GM21717 (cell line): Measurements from ENCODE around the gene LHFPL4.
"Not testable (repeated sequence)": the region's sequence is repeated elsewhere in the genome, so short reads cannot be mapped to it uniquely, and the experiment has no call there.

Experiments used
- ATAC-seq: cut with Tn5 transposase; IDR thresholded peaks from one replicate; pipeline ENCODE4 v1.9.1; 2021; ENCODE audit warnings: mild to moderate bottlenecking, moderate library complexity; ENCODE audit not compliant: unreplicated experiment

LHFPL4 gene

DNA sequence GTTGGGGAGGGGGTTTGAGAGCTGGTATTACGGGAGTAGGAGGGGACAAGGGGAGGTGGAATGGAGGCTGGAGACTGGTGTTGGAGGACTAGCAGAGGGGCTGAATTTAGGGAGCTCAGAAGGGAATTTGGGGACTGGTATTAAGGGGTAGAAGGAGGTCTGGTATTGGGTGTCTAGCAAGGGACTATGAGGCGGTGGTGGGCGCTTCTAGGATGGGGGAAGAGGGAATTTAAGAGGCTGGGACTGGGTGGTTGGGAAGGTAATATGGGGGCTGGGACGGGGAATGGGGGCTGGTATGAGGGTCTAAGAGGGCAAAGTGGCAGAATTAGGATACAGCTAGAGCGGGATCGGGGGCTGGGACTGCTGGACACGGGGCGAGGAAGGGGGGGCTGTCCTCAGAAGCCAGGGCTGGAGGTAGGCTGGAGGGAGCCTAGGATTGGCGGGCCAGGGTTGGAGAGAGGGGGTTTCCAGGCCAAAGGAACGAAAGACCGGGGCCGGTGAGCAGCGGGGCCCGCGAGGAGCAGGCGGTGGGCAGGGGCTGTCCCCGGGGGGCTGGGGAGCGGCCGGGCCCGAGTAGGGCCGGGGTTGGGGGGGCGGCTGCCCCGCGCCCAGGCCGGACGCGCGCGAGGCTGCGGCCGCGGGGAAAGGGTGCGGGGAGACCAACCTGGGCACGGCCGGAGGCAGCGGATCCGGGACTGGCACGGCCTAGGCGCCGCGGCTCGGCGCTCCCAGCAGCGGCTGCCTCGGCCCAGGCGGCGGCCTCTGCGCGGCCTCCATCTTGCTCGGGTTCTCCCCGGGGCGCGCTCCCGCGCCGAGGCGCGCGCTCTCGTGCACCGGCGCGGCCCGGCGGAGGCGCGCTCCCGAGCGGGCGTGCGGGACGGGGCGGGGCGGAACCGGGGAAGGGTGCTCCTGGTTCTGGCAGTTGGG lies at the start of gene LHFPL4:
TSS of gene LHFPL4 (minus strand) at position 802 of the 927 bp plus-strand sequence. CDS start 1,143 bp downstream, outside the sequence.
- ATAC-seq, result no peak

DNA sequence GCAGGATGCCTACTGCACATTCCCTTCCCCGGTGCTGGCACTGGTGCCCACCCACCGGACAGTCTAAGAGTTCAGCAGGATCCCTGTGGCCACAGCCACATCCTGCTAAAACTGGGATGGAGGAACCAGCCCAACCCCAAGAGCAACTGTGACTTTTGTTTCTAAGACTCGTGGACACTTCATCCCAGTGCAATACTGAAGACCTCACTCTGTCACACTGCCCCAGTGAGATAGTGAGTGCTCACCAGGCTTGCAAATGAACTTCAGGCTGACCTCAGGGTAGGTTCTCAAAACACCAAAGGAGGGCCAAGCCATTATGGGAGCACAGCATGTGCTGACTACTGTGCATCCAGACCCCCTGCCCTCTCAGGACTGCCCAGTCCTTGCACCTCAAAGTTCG lies 49.0 kb upstream of the LHFPL4 start:
- ATAC-seq, result no peak

DNA sequence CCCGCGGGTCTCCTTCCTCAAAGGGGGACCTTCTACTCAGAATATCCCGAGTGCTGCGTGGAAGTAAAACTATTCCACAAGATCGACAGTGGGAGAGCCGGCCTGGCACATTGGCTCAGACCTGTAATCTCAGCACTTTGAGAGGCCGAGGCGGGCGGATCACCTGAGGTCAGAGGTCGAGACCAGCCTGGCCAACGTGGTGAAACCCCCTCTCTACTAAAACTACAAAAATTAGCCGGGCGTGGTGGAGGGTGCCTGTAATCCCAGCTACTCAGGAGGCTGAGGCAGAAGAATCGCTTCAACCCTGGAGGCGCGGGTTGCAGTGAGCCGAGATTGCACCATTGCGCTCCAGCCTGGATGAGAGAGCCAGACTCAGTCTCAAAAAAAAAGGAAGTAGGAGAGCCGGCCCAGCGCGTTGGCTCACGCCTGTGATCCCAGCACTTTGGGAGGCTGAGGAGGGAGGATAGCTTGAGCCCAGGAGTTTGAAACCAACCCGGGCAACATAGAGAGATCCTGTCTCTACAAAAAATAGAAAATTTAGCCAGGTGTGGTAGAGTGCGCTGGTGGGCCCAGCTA lies 47.5 kb upstream of the LHFPL4 start:
- not testable (repeated sequence) for ATAC-seq

DNA sequence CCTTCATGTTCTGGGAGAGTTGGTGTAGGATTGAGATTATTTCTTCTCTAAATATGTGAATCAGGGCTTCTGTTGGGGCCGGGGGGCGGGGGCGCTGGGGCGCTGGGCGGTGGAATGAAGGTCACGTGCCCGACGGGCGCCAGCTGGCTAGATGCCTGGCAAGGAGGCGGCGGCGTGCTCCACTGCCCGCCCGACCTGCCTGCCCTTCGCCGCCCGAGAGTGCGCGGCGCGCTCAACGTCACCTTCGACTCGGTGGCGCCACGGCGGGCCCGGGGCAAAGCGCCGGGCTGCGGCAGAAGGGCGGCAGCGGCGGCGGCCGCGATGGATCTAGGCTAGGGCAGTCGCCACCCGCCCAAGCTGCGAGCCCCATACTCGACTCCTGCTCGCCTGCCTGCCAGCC lies 47.0 kb upstream of the LHFPL4 start:
- no peak for ATAC-seq

DNA sequence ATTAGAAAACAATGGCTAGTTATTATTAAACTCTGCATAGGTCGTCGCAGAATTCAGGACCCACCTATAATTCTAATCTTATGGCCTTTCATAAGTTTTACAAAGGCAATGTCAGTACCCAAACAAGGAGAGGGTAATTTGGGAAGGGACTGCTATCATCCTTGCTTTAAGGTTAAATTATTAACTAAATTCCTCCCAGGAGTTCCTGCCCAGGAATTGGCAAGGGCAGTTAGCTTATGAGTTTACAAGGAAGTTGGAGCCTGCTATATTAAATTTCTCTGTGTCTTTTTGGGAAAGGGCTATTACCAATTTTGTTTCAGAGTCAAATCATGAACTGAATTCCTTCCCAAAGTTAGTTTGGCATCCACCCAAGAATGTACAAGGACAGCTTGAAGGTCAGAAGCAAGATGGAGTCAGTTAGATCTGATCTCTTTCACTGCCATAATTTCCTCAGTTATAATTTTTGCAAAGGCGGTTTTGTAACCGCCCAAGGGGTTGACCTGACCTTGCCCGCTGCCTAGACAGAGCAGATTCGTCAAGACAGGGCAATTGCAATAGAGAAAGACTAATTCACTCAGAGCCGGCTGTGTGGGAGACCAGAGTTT lies 45.3 kb upstream of the LHFPL4 start:
- ATAC-seq, result no peak

DNA sequence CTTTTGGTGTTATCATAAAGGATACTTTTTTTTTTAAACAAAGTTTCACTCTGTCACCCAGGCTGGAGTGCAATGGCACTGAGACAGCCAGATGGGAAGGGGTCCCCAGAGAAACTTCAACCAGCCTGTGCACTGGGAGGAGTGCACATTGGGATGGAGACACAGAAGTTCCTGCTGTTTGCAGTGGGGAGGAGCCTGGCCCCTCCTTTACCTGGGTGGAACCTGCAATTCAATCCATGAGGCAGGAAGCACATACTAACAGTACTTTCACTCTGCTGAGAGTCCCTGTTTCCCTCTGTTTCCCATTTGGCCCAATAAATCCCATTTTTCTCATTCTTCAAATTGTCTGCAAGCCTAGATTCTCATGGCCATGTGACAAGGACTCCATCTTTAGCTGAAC lies 42.3 kb upstream of the LHFPL4 start:
- no peak for ATAC-seq

DNA sequence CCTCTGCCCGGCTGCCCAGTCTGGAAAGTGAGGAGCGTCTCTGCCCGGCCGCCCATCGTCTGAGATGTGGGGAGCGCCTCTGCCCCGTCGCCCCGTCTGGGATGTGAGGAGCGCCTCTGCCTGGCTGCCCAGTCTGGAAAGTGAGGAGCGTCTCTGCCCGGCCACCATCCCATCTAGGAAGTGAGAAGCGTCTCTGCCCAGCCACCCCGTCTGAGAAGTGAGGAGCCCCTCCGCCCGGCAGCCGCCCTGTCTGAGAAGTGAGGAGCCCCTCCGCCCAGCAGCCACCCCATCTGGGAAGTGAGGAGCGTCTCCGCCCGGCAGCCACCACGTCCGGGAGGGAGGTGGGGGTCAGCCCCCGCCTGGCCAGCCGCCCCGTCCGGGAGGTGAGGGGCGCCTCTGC lies 38.2 kb upstream of the LHFPL4 start:
- not testable (repeated sequence) for ATAC-seq

DNA sequence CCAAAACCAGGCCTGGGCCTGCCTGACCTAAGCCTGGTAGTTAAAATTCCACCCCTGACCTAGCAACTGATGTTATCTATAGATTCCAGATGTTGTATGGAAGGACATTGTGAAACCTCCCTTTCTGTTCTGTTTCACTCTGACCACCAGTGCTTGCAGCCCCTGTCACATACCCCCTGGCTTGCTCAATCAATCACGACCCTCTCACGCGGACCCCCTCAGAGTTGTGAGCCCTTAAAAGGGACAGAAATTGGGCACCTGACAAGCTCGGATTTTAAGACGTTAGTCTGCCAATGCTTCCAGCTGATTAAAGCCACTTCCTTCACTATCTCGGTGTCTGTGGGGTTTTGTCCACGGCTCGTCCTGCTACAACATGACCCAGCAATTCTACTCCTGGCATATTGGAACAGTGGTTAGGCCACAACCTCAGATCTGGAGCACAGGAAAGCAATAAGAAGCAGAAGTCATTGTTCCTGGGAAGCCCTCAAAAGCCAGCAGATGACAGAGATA lies 36.7 kb upstream of the LHFPL4 start:
- ATAC-seq, result no peak

DNA sequence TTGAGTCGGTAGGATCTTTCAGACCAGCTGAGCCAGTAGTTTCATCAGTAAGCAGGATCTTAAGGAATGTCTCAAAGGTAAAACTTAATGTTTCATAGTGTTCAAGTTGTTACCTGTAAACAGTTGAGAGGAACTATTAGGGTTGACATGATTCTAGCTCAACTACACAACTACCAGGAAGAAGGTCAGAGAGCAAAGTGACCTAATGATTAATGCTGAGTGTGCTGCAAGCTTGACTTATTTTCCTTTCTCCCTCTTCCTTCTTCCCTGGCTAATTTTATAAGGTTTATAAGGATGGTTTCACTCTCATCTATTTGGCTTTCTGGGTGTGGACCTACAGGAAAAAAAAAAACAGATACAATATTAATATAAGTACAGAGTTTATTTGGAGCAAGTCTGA lies 30.2 kb upstream of the LHFPL4 start:
- ATAC-seq, result no peak

DNA sequence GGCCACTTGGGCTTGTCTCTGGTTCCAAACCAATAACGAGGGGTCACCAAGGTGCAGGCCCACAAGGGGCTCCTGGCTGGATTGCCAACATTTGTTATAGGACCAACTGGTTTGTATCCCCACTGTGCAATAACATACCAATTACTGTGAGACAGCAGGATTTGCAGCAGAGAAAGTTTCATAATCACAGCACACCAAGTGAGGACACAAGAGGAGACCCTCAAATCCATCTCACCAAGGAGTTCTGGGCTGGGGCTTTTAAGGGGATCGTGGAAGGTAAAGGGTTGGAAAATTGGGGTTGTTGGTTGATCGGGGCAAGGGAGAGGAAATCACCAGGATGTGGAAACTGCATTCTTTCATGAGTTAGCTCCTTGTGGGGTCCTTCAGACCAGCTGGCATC lies 29.7 kb upstream of the LHFPL4 start:
- no peak for ATAC-seq

DNA sequence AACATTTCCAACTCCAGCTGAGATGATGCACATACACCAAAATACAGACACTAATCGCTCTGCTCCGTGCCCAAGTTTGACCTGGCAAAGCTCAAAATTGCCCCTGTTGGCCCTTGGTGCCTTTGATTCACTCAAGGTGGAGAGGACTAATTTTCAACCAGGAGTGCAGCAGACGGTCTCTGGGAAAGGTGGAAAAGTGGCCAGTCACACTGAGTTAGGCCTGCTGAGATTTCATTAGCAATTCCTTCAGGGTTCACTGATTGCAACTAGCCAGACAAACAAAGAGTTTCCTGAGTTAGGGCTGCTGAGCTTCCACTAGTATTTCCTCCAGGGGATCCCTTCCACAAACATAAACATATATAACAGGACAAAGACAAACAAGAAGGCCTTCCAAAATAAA lies 28.7 kb upstream of the LHFPL4 start:
- ATAC-seq, result no peak

DNA sequence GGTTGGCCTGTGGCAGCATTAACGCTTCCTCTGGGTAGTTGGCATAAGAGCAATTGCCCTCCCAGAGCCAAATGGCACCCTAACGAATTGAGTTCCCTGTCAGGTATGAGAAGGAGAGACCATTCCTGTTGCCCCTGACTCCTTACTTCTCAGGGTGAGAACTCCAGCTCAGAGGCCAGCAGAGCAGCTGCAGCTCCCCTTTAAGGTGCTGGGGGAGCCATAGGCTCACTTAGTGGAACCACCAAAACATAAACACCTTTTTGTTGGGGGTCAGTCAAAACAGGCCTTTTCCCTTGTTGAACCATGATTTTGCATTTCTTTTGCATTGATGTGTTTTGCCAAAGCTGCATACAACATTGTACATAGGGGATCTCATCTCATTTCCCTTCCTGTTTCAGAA lies 28.1 kb upstream of the LHFPL4 start:
- no peak for ATAC-seq

DNA sequence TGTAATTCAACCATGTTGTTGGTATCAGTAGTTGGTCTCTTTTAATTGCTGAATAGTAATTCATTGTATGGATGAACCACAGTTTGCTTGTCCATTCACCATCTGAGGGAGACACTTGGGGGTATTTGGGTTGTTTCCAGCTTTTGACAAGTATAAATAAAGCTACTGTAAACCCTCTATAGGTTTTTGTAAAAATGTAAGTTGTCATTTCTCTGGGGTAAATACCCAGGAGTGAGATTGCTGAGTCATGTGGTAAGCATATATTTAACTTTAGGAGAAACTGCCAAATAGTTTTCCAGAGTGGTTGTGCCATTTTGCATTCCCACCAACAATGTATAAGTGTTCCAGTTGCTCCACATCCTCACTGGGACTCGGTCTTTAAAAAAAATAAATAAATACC lies 15.4 kb upstream of the LHFPL4 start:
- ATAC-seq, result no peak

DNA sequence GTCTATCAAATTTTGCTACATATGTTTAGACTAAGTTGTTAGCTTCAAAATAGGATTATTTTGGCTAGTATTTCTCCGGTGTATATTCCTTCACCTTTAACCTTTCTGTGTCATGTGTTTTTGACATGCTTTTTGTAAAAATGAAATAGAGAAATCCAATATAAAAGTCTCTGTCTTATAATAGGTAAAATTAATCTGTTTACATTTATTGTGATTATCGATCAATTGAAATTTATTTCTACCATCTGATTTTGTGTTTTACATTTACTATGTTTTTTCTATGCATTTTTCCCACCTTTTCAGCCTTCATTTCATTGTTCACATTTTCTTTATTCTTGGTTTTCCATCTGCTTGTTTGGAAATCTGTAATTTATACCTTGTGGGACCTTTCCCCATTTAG lies 11.7 kb upstream of the LHFPL4 start:
- no peak for ATAC-seq

DNA sequence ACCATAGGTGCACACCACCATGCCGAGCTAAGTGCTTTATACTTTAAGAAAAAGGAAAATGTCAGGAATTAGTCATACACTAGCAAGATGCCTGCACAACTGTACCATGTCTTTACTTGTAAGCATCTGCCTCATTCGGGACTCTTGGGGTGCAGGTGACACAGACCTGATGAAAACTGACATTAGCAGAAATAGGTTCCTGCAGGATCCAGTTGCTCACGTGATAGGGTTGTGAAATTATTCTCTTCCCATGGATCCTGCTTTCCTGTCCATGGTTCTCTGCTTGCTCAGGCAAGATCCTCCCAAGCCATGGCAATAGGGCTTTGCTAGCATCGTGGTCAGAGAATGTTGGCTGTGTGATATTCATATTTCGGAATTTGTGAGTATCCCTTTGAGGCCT lies 10.2 kb upstream of the LHFPL4 start:
- ATAC-seq, result no peak

DNA sequence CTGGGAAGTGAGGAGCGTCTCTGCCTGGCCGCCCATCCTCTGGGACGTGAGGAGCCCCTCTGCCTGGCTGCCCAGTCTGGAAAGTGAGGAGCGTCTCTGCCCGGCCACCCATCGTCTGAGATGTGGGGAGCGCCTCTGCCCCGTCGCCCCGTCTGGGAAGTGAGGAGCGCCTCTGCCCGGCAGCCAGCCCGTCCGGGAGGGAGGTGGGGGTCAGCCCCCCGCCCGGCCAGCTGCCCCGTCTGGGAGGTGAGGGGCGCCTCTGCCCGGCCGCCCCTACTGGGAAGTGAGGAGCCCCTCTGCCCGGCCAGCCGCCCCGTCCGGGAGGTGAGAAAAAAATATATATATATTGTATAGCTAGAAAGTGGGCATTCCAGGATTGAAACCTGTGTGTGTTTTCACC lies 6.4 kb upstream of the LHFPL4 start:
- not testable (repeated sequence) for ATAC-seq

DNA sequence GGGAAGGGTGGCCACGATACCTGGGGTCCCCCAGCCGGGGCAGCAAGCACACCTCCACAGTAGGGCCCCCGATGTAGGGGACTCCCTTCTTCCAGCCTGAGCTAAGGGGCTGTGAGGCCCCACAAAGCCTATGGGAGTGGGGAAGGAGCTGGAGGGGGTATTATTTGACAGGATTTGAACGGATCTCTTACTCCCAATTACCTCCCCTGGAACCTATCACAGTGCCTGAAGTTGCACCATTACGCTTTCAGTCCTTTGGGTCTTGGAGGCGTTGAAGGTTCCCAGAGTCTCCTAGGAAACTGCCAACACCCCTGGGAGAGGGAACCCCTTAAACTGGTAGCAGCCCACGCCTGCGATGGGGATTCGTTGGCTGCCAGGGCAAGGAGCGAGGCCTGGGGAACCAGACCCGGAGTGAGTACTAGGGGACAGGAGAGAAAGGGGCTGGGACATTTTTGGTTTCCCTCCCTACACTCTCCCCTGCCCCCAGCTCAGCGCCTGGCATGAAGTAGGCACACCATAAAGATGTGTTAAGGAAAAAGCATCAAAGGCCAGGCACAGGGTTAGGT lies 409 bp upstream of the LHFPL4 start:
- no peak for ATAC-seq

DNA sequence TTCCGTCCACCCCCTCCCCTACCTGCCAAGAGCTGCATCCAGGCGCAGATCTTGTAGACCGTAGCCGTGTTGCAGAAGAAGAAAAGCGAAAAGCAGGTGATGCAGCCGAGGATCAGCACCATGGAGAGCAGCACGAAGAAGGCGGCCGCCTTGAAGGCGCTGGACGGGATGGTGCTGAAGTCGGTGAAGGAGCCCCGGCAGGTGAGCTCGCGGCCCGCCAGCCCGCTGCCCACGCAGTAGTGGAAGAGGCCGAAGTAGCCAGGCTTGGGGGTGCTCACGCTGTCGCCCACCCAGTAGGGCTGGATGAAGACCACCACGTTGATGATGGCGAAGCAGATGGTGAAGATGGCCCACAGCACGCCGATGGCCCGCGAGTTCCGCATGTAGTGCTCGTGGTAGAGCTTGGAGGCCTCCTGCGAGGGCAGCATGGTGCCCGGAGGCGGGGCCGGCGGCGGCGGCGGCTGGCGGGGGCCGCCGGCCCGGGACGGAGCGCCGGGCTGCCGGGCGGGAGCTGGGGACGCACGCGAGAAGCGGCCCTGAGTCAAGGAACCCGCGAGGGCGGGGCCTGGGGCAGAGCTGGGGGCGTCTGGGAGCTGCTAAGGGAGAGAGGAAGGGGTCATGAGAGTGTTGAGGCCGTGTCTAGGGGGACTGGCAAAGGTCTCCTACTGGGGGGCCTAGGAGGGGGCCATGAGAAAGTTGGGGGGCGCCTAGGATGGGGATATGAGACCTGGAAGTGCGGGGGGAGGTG lies 1.2 kb downstream of the LHFPL4 start:
- no peak for ATAC-seq

DNA sequence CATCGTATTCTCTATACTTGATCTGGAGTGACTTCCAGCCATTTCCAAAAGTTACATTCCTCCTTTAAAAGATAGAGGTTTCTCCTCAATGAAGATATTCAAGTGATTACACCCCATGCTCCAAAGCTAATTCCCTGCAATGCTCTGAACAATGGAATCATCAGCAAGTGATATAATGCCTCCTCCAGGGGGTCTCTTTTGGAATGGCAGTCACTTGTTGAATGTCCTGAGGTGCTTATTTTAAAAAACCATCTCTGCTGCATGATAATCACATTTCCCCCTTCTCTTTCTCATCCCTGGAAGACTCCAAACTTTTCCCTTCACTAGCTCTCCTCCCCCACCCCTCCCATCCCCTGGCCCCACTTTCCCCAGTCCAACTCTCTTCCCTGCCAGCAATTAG lies 2.6 kb downstream of the LHFPL4 start:
- no peak for ATAC-seq

DNA sequence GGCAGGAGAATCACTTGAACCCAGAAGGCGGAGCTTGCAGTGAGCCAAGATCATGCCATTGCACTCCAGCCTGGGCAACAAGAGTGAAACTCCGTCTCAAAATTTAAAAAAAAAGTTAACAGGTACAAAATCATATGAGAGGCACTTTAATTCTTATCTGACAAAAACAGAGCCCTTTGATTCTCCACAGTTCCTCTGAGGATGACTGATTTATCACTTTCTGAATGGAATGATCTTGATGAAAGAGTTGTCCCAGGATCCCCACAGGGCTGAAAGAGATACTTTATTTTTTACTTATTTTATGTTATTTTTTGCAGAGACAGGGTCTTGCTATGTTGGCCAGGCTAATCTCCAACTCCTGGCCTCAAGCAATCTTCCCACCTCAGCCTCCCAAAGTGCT lies 4.0 kb downstream of the LHFPL4 start:
- no peak for ATAC-seq

DNA sequence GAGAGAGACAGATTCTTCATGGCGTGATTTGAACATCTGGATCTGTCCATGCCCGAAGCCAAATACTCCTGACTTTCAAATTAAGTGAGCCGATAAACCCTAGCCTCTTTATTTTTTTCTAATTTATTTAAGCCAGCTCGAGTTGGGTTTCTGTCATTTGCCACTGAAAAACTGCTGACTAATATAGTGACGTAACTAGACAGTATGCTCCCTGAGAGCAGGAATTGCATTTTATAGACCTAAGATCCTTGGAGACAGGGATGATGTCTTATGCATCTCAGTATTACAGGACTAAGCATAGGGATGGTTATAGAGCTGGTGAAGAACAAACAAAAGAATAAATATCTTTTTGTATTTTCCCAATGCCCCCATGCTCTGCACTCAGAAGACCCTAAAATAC lies 4.6 kb downstream of the LHFPL4 start:
- no peak for ATAC-seq
